ENCODE data around the gene TRAK2.

The TRAK2 gene

GRCh38 chr2:201345625-201346213 is 105.5 kb downstream of the TRAK2 start:
- H3K27ac ChIP-seq = no peak overlapping the region
- no peak for TF ChIP-seq CTCF (IDR thresholded peaks at IDR 0.05)
- no peak for TF ChIP-seq ZFX (IDR thresholded peaks at IDR 0.05; ENCODE audit: borderline replicate concordance)

GRCh38 chr2:201344663-201345366 is 106.4 kb downstream of the TRAK2 start:
- no peak overlapping the region for H3K27ac ChIP-seq
- TF ChIP-seq ZFX (IDR thresholded peaks at IDR 0.05; ENCODE audit: borderline replicate concordance) (no peak), CTCF (IDR thresholded peaks at IDR 0.05) (peak; percentile 12; the same call in 1 of the 2 replicates)

- TF ChIP-seq CTCF (IDR thresholded peaks at IDR 0.05) (no peak), ZFX (IDR thresholded peaks at IDR 0.05; ENCODE audit: borderline replicate concordance) (no peak)
- H3K27ac ChIP-seq = no peak overlapping the region
Observed at GRCh38 chr2:201343559-201343958, 107.7 kb downstream of the TRAK2 start.

- no peak for TF ChIP-seq ZFX (IDR thresholded peaks at IDR 0.05; ENCODE audit: borderline replicate concordance)
- TF ChIP-seq CTCF (IDR thresholded peaks at IDR 0.05) = no peak
- H3K27ac ChIP-seq = no peak overlapping the region
Observed at GRCh38 chr2:201342923-201343322, 108.3 kb downstream of the TRAK2 start.

- TF ChIP-seq CTCF (IDR thresholded peaks at IDR 0.05) (no peak), ZFX (IDR thresholded peaks at IDR 0.05; ENCODE audit: borderline replicate concordance) (no peak)
- H3K27ac ChIP-seq = no peak overlapping the region
Observed at GRCh38 chr2:201329409-201329808, 121.8 kb downstream of the TRAK2 start.

GRCh38 chr2:201327678-201328077 is 123.6 kb downstream of the TRAK2 start:
- no peak overlapping the region for H3K27ac ChIP-seq
- no peak for TF ChIP-seq CTCF (IDR thresholded peaks at IDR 0.05)
- no peak for TF ChIP-seq ZFX (IDR thresholded peaks at IDR 0.05; ENCODE audit: borderline replicate concordance)

All from 22Rv1 (cell line).